NOMO-1 treated with dmso at 0.1 percent for 144 hours (cell line): ENCODE data around the gene CCR7.
A peak's percentile ranks its signal among the peaks of the same experiment; 100 is the strongest.

Experiments
- DNase-seq: peaks from one replicate; lab custom pipeline; 2025; ENCODE audit not compliant: unreplicated experiment; lab: John Stamatoyannopoulos, UW

Gene CCR7

DNA sequence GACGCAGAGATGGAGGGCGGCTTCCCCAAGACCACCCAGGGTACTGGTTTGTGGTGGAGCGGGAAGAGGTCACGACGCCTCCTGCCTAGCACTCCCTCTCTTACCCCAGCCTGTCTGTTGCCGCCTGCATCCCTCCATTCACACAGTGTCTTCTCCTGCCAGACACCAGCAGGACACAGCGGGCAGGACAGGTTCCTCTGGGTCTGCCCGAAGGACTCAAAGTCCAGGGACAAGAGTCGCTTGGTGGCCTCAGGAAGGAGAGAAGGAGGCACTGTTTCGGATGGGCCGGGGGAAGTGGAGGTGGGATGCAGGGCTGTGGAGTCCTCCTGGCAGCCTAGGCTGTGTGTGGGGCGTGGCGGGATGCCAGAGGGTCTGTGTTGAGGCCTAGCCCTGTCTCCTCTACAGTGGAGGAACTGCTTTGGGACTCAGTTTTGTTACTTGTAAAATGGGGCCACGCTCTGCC, 44.2 kb downstream of the CCR7 start:
- no peak for DNase-seq

DNA sequence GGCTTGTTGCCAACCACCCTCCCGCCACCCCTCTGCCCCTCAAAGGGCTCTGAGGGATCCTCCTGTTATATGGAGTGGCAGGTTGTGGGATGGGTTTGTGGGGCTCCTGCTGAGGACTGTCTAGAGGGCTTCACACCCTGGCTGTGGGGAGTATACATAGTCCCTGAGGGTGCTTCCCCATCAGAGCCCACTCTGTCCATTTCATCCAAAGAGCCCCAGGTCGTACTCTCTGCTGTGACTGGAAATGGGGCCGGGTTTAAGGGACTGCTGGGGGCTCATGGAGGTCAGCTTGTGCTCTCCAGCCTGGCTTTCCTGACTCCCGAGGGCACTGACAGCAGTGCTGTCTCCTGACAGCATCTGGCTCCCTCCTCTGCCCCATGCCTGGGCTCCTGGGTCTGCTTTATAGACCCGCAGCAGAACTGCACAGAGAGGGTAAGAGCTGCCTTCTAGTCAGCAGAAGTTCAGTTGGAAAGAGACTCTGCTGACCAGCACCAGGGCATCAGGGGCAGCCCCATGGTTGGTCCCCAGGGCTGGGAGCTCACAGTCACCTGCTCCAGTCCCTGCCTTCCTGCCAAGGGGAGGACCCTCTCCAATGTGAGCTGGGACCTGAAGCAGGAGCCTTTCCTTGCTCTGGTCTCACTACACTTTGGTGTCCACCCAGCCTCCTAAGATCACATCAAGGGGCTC, 46.0 kb downstream of the CCR7 start:
- DNase-seq, result no peak

DNA sequence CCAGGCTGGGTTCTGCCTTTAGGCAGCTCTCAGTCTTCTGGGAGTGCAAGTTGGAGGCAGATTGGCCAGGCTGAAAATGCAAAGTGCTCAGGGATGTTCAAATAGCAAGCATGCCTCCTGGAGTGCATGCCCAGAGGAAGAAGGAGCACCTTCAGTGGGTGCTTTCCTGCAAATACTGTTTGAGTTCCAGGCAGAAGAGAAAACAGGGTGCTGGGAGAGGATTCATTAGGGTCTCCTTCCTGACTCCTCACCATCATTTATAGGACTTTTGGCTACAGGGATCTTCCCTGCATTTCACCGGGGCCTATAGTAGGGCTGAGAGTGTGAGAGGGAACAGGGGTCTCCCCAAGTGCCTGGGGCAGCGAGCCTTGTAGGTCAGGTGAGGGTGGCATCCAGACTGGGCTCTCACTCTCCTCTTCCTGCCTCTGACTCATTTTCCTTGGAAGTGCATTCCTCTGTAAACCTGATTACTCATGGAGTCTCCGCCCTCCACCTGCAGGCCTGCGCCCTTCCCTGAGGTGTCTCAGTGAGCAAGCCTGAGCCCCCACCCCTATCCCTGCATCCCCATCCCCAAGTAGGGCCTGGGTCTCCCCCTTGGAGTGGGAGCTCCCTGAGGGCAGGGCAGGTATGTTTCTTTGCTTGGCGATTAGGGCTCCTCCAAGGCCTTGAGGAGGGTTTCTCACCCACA, 46.7 kb downstream of the CCR7 start:
- DNase-seq, result no peak

DNA sequence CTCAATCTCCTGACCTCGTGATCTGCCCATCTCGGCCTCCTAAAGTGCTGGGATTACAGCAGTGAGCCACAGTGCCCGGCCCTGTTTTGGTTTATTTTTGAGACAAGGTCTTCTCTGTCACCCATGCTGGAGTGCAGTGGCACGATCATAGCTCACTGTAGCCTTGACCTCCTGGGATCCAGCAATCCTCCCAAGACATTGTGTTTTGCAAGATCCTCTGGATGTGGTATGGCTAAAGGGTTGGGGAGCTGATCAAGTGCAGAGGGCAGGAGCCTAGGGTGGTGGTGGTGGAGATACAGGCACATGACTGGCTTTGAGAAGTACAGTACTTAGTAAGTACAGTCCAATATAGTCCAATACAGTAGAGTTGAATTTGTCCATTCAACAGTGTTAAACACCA, 47.3 kb downstream of the CCR7 start:
- DNase-seq, result no peak

DNA sequence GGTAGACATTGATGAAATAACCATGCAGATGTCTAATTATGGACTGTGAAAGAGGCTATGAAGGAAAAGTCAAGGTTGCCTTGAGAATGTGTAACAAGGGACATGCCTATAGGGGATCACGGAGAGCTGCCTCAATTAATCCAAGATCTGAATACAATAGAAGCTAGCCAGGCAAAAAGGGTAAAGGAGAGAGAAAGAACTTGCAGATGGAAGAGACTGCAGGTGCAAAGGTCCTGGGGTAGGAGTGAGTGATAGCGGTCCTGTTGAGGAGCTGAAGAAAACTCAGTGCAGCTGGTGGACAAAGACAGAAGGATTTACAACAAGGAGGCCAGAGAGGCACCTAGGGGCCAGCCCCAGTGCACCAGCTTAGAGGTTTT, 48.0 kb downstream of the CCR7 start:
- no peak for DNase-seq

DNA sequence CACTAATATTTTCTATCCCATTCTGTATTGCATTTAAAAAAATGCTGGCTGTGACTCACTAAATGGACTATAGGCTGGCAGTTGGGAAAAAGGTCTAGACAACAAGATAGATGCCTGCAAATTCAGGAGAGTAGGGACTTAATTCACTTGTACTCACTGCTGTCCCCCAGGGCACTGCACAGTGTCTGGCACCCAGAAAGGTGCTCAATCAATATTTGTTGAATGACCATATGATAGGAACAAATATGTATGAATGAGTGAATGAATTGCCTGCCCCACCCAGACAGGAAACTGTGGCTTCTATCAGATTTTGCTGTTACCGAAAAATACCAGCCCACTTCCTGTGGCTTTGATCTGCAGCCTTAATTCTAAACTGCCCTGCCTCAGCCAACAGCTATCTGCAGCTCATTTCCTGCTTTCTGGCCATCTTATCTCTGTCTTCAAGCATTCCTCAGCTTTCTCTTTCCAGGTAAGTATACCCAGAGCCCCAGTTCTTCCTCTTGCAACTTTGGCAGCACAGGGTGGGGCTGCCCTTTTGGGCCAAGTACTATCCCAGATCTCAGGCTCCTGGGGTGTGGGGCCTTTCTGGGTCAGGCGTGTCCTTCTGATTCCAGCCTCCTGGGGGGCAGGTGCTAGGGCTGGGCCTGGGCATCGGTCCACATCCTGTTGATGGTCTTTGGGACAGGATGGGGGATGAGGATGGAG, 48.5 kb downstream of the CCR7 start:
- DNase-seq, result peak; percentile 84

DNA sequence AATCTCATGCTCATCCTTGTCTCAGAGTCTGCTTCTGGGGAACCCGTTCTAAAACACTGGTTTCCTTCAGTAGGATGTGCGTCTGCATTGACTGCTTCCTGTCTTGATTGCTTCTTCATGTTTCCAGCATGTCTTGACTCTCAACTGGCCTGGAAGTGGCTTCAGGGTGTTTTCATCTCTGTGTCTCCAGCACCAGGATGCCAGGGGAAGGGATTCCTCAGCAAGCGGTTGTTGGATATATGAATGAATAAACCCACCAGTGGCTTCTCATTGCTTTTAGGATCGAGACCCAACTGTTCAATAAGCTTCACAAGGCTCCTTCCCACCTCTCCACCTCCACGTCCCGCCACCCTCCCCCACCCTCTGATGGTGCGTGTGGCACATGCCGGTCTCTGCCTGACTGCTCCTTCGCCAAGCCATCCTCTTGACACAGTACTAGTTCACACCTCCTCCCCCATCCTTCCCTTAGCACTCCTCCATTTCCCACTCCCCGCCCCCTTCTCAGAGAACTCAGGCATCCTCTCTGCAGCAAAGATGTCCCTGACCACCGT, 49.7 kb downstream of the CCR7 start:
- no peak for DNase-seq

DNA sequence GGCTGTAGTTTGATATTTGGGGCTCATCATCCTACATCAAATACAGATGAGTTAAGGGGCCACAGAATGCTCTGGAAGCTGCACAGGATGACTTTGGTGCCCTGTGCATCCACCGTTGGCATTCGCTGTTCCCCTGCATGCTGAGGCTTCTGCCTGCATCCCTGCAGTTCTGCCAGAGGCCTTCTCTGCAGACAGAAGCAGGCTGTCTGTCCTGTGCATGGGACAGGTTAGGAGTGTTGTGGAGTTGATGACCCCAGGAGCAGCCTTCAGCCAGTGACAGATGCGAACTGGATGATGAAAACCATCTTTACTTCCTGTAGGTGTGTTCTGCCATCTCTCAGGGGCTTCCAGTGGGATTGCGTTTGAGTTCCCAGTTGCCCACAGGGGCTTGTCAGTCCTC, 50.3 kb downstream of the CCR7 start:
- DNase-seq, result no peak

DNA sequence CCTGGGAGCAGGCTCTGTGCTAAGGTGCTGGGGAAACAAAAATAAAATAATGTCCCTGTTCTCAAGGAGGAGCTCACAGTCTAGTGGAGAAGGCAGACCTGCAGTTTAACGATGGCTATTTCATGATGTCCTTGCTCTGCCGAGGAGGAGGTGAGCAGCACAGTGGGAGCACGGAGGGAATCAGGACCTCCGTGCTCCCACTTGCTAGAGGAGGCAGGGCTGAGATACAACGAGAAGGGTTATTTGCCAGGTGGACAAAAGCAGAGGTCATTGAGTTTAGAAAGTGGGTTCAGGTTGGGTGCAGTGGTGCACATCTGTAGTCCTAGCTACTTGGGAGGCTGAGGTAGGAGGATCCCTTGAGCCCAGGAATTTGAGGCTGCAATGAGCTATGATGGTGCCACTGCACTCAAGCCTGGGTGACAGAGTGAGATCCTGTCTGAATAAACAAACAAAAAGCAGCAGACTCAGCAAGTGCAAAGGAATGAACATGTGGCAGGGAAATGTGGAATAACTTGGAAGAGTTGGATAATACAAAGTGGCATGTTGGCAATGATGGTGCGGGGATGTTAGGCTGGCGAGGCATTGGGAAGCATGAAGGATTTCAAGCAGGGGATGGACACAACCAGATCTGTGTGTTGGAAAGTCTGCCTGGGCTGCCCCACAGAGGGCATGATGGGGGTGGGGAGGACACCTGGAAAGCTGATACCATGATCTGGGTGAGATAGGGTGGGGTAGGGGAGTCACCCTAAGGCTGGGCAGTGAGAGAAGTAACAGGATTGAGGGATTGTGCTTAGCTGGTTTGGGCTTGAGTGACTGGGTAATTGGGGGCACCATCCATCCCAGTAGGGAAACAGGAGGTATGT, 51.0 kb downstream of the CCR7 start:
- no peak for DNase-seq

DNA sequence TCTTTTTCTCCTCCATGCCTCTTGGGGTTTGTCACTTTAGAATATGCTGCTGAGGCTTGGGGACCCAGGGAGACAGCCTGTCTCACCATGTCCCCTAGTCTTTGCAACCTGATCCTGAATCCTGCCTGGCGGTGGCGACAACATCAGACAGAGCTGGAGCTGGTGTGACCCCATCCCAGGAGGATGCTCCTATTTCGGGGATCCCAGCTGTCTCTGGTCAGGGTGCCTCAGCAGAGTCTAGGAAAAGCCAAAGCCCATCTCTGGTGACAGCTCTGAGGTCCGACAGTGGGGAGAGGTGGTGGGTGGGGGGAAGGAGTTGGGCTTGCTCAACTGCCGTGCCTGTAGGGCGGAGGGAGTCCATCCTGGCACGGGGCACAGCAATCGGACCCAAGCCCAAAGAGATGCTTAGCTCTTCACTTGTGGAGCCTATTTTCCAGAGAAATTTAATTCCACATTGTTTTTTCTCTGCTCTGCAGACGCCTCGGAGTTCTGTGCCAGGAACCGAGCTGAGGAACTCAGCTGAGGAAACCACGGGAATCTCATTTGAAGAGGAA, 53.5 kb downstream of the CCR7 start:
- DNase-seq, result no peak

DNA sequence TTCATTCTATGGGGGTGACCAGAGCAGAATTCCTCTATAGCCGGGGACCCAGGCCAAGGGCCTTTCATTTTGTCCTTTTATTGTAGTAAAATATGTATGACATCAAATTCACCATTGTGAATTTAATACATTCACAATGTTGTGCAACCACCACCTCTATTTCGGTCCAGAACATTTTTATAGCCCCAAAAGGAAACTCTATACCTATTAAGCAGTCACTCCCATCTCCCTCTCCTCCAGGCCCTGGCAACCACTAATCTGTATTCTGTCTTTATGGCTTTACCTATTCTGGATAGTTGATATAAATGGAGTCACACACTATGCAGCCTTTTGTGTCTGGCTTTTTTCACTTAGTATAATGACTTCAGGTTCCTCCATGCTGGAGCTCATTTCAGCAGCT, 54.1 kb downstream of the CCR7 start:
- no peak for DNase-seq

DNA sequence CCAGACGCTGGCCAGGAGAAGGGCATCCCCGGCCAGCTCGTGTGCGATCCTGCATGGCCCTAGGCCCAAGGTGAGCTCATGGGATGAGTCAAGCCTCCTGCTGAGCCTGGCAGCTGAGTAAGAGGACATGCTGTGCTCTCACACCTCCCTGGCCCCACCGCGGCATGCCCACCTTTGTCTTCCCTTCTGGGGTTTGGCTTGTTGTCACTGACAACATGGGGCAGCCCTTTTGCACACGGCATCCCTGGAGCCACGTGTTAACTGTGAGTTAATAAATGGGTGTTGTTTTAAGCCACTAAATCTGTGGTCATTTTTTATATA, 55.0 kb downstream of the CCR7 start:
- no peak for DNase-seq

DNA sequence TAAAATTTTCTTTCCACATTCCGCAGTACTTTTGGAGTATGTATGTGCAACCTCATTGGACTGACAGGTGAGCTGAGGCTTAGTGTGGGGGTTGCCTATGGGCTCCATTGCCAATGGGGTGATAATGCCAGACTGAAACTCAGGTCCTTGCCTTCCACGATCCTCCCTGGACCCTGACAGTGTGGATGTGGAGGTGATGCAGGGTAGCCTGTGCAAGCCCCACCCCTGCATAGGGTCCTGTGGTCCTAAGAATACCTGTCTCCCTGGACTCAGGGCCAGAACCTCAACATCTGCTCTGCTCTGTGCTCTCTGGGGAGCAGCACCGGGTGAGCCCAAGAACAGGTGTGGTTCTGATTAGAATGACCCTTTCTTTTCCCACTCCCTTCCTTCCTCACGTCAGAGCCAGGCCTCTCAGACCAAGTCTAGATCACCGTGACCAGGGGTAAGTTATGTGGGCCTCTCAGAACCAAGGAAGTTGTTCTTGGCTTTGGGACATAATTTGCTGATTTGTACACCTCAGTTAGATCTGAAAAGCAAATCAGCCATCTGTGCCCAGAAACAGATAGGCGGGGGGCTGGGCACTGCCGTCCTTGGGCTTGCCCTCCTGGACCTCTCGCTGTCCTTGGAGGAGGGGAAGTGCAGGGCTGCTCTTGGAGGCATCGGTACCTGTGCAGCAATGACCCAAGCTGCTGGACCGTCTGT, 55.5 kb downstream of the CCR7 start:
- DNase-seq, result no peak

DNA sequence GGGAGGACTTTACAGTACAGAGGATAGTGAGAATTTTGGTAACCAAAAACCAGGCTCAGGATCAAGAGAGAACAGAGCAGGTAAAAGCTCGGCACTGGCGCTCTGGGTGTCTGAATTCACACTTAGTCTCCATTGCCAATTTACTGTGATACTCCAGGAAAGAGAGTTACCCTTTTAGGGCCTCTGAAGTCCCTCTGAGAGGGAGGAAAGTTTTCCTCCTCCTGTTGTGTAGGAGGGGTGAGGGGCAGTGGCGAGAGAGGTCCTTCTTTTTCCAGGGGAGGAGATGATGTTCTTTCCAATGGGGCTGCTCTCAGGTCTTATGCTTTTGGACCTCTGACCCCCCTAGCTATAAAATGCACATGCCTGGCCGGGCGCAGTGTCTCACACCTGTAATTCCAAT, 58.5 kb downstream of the CCR7 start:
- no peak for DNase-seq
